ENCODE results near the gene GALNT12.

GALNT12 gene

DNA sequence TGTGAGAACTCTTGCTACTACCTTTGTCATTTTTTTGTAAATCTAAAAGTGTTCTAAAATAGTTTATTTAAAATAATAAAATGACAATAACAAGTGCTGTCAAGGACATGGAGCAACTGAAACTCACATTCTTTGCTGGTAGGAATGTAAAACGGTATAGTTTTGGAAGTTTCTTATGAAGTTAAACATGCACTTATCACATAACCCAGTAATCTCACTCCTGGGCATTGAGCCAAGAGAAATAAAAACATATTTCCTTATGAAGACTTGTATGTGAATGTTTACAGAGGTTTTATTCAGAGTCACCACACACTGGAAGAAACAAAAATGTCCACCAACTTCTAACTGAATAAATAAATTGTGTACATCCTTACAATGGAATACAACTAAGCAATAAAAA lies 90.3 kb downstream of the GALNT12 start:
- in situ Hi-C loops (cut with MboI; ENCODE audit: low sequenced_read_pairs) = no loop called here

- in situ Hi-C loops (cut with MboI; ENCODE audit: low sequenced_read_pairs) = no loop called here
Observed at GRCh38 chr9:98899408-98900056, 92.1 kb downstream of the GALNT12 start.

Measured in HL-60/S4 treated with phorbol 12-myristate 13-acetate at 8.2 ng/mL for 4 days and 3 days (cell line).